ENCODE results near the gene MAP3K14.

MAP3K14 gene

DNA sequence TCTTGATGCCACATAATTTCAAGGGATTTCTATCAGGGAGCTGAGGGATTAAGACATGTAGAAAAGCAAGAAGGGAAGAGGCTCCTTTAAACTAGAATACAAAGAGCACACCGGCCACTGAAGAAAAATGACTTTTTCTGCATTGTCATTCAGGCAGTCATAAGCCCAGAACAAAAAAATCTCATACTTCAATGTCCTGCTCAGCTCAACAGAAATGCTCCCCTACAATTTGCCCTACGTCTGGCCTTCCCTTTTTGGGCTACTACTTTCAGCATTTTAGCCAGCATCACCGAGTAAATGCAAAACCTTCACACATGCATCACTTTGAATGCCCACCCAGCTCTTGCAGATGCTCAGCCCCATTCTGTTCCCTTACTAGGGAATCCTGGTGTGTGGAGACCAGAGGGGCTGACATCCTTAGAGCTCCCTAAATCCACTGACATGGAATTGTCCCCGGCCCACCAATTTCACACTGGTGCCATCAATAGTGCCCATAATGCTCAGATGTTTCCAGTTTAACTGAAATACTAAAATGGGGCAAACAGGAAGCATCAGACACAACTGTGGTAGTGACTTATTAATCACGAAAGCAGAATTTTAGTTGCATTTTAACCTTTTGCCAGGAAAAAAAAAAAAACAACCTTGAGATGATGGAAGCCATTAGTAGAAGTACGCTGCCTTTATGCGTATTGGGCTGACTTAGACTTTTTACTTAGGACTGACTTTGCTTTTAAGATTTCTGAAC is 2.7 kb downstream of the MAP3K14 start:
- Histone ChIP-seq H3K4me1 (ENCODE audit: insufficient read depth, low read length, poor library complexity, severe bottlenecking) (peaks cover 50% of the 10 kb centered on the region), H3K79me2 (ENCODE audit: insufficient read depth, low read length) (peaks cover 59% of the 10 kb centered on the region), H3K4me2 (ENCODE audit: low read depth, low read length, poor library complexity, severe bottlenecking) (peak overlapping the region; percentile 91), H3K9me2 (replicated peaks; ENCODE audit: low read depth, low read length) (no peaks in the 10 kb centered on the region), H3K4me3 (ENCODE audit: low read length, poor library complexity, severe bottlenecking) (peak overlapping the region; percentile 81), H3K9ac (ENCODE audit: low read depth, low read length, poor library complexity, severe bottlenecking) (peak overlapping the region; percentile 70), H4K20me1 (ENCODE audit: insufficient read depth, low read length, poor library complexity, severe bottlenecking) (no peaks in the 10 kb centered on the region), H3K36me3 (ENCODE audit: insufficient read depth, low read length) (no peaks in the 10 kb centered on the region), H2AFZ (ENCODE audit: low read length) (no peak overlapping the region), H3K9me3 (ENCODE audit: insufficient read depth, low read depth, low read length) (no peaks in the 10 kb centered on the region), H3F3A (ENCODE audit: low read depth) (peaks cover 2% of the 10 kb centered on the region; the same call in 1 of the 2 replicates), H3K27me3 (ENCODE audit: insufficient read depth, low read length, poor library complexity, severe bottlenecking) (no peaks in the 10 kb centered on the region)
- no peak for TF ChIP-seq EZH2phosphoT487 (IDR thresholded peaks at IDR 0.05; ENCODE audit: borderline replicate concordance)
- TF ChIP-seq, protein P1, sequence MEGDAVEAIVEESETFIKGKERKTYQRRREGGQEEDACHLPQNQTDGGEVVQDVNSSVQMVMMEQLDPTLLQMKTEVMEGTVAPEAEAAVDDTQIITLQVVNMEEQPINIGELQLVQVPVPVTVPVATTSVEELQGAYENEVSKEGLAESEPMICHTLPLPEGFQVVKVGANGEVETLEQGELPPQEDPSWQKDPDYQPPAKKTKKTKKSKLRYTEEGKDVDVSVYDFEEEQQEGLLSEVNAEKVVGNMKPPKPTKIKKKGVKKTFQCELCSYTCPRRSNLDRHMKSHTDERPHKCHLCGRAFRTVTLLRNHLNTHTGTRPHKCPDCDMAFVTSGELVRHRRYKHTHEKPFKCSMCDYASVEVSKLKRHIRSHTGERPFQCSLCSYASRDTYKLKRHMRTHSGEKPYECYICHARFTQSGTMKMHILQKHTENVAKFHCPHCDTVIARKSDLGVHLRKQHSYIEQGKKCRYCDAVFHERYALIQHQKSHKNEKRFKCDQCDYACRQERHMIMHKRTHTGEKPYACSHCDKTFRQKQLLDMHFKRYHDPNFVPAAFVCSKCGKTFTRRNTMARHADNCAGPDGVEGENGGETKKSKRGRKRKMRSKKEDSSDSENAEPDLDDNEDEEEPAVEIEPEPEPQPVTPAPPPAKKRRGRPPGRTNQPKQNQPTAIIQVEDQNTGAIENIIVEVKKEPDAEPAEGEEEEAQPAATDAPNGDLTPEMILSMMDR (conservative IDR thresholded peaks at IDR 0.05; ENCODE audit: low read length) = no peak

DNA sequence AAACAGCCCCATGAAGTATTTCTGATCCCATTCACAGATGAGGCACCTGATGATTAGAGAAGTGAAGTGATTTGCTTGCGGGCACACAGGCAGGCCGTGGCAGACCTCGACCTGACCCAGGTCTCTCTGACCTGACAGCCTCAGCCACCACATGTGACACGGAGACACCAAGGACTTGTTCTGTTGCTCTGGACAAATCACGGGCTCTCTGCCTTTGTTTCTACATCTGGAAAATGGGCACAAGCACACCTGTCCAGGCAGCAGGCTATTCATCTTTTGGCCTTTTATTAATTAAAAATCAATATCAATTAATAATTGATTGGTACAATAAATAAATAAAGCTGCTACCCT is 3.4 kb downstream of the MAP3K14 start:
- no peaks in the 10 kb centered on the region for H3K27me3 ChIP-seq (ENCODE audit: insufficient read depth, low read length, poor library complexity, severe bottlenecking)
- no peak overlapping the region for H2AFZ ChIP-seq (ENCODE audit: low read length)
- H3K4me1 ChIP-seq (ENCODE audit: insufficient read depth, low read length, poor library complexity, severe bottlenecking) = peaks cover 49% of the 10 kb centered on the region
- peak overlapping the region; percentile 70 for H3K9ac ChIP-seq (ENCODE audit: low read depth, low read length, poor library complexity, severe bottlenecking)
- TF ChIP-seq, protein P1 (conservative IDR thresholded peaks at IDR 0.05; ENCODE audit: low read length) = no peak
- peaks cover 2% of the 10 kb centered on the region; the same call in 1 of the 2 replicates for H3F3A ChIP-seq (ENCODE audit: low read depth)
- H3K9me3 ChIP-seq (ENCODE audit: insufficient read depth, low read depth, low read length) = no peaks in the 10 kb centered on the region
- H3K4me3 ChIP-seq (ENCODE audit: low read length, poor library complexity, severe bottlenecking) = peak overlapping the region; percentile 81
- H3K79me2 ChIP-seq (ENCODE audit: insufficient read depth, low read length) = peaks cover 60% of the 10 kb centered on the region
- no peaks in the 10 kb centered on the region for H3K9me2 ChIP-seq (replicated peaks; ENCODE audit: low read depth, low read length)
- H3K36me3 ChIP-seq (ENCODE audit: insufficient read depth, low read length) = no peaks in the 10 kb centered on the region
- H3K4me2 ChIP-seq (ENCODE audit: low read depth, low read length, poor library complexity, severe bottlenecking) = peak overlapping the region; percentile 91
- no peaks in the 10 kb centered on the region for H4K20me1 ChIP-seq (ENCODE audit: insufficient read depth, low read length, poor library complexity, severe bottlenecking)

DNA sequence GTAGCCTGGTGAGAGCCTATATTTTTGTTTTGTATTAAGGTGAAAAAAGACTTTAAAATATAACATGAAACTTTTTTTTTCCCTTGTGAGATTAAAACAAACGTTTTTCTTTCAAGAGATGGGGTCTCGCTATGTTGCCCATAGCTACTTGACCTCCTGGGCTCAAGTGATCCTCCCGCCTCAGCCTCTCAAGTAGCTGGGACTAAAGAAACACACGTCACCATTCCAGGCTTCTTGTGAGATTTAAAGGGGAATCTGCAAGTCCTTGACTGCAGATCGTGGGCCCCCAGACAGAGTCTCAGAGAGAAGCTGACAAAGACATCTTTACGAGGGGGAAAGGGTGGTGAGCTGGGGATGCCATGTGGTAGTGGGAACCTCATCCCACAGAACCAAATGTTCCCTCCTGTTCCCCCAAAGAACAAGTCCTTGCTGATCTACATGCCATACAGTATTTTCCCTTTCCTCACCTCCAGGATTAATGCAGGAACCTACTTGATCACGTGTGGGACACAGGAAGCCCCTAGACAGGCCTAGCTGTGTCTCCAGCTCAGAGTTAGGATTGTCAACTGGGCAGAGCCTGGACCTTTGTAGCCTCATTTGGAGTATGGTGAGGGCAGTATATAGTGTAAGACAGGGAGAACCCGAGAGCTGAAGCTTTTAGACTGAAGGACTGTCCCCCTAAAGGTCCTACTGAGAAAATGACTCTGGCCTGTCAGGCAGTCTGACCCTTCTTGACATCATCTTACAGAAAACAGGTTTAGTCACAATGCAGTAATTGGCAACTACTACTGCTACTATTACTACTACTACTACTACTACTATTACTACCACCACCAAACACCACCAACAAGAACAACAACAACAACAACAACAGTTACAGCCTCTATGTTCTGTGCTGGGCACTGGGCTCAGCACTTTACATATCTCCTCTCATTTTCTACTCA is 4.1 kb downstream of the MAP3K14 start:
- TF ChIP-seq EZH2phosphoT487 (IDR thresholded peaks at IDR 0.05; ENCODE audit: borderline replicate concordance) = no peak
- TF ChIP-seq, protein P1 (conservative IDR thresholded peaks at IDR 0.05; ENCODE audit: low read length) = no peak
- no peaks in the 10 kb centered on the region for H3K9me3 ChIP-seq (ENCODE audit: insufficient read depth, low read depth, low read length)
- peaks cover 2% of the 10 kb centered on the region; the same call in 1 of the 2 replicates for H3F3A ChIP-seq (ENCODE audit: low read depth)
- peak overlapping the region; percentile 81 for H3K4me3 ChIP-seq (ENCODE audit: low read length, poor library complexity, severe bottlenecking)
- H3K36me3 ChIP-seq (ENCODE audit: insufficient read depth, low read length) = no peaks in the 10 kb centered on the region
- H4K20me1 ChIP-seq (ENCODE audit: insufficient read depth, low read length, poor library complexity, severe bottlenecking) = no peaks in the 10 kb centered on the region
- peaks cover 60% of the 10 kb centered on the region for H3K79me2 ChIP-seq (ENCODE audit: insufficient read depth, low read length)
- H2AFZ ChIP-seq (ENCODE audit: low read length) = no peak overlapping the region
- H3K4me1 ChIP-seq (ENCODE audit: insufficient read depth, low read length, poor library complexity, severe bottlenecking) = peaks cover 43% of the 10 kb centered on the region
- H3K4me2 ChIP-seq (ENCODE audit: low read depth, low read length, poor library complexity, severe bottlenecking) = peak overlapping the region; percentile 91
- H3K9ac ChIP-seq (ENCODE audit: low read depth, low read length, poor library complexity, severe bottlenecking) = peak overlapping the region; percentile 70
- H3K9me2 ChIP-seq (replicated peaks; ENCODE audit: low read depth, low read length) = no peaks in the 10 kb centered on the region
- H3K27me3 ChIP-seq (ENCODE audit: insufficient read depth, low read length, poor library complexity, severe bottlenecking) = no peaks in the 10 kb centered on the region
